GM19455 (cell line): ENCODE results near the gene COMMD7.

Experiments used
- ATAC-seq: cut with Tn5 transposase; IDR thresholded peaks from one replicate; pipeline ENCODE4 v1.9.1; 2021; ENCODE audit not compliant: unreplicated experiment

Gene COMMD7

DNA sequence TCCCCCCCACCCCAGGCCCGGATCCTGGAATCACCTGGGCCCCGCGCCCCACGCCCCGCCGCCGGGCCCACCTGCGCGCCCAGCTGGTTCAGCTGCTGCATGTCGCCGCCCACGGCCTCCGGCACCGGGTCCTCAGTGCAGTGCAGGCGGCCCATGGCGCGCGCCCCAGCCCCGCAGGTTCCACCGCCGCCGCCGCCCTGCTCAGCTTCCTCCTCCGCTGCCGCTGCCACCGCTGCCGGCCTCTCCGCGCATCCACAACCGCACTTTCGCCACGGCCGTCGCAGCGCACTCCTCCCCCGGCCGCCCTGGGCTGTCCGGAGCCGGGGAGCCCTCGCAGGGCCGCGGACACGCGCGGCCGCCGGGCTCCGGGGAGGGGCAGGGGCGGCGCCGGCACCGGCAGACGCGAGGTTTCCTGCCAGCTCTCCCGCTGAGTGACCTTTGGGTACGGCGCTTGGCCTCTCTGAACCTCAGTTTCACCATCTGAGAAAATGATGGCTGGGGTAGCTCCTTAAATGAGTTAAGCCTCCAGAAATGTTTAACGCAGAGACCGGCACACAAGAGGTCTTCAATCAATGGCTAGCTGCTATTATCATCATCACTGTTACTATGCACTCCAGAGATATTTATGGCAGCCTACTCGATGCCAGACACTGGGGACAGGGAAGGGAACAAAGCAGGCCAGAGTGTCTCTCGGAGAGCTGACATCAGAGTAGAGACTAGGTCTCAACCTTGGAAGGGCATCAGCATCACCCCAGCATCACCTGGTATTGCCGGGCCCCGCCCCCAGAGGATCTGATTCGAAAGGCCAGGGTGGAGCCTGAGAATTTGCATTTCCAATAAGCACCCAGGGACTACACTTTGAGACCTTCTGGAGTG, at the start of gene COMMD7:
Gene COMMD7 (minus strand): TSS at position 231 of the 876 bp plus-strand sequence. CDS start 76 bp downstream, at position 155.
- ATAC-seq, result no peak

DNA sequence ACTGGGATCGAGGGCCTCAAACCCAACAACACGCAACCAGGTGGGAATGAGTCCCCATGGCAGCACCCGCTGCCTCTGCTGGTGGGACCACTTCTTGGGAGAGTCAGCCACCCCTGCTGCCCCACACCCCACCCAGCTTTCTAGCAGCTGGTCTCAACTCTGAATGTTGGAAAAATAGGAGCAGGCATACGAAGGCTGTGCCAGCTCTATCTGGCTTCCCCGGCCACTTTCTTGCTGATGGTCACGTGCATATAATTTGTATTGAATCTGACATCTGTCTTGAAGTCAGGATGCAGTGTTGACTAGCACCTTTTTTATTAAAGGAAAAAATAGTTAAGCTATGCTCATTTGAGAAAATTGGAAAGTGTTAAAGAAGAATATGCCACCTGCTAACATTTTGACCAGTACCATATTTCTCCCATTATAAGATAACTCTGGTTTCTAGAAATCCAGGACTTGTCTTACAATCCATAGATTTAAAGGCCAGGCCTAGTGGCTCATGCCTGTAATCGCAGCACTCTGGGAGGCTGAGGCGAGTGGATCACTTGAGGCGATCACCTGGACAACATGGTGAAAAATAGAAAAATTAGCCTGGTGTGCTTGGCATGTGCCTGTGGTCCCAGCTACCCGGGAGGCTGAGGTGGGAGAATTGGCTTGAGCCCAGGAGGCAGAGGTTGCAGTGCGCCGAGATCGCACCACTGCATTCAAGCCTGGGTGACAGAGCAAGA, 49.6 kb upstream of the COMMD7 start:
- ATAC-seq, result no peak

DNA sequence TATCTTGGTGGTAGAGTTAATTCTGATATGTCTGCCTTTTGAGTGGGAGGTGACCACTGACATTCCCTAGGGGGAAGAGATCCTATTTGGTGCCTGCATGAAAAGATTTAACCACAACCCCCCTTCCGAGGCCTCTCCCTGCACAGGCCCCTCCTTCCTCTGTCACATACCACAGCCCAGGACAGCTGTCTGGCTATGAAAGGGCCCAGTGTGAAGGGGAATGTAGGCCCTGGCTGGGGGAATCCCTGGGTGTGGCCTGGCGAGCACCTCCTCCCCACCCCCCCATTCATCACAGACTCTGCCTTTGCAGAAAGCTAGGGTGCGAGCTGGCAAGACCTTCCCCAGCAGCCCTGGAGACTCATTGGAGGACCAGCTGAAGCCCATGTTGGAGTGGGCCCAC, 49.0 kb upstream of the COMMD7 start:
- no peak for ATAC-seq

DNA sequence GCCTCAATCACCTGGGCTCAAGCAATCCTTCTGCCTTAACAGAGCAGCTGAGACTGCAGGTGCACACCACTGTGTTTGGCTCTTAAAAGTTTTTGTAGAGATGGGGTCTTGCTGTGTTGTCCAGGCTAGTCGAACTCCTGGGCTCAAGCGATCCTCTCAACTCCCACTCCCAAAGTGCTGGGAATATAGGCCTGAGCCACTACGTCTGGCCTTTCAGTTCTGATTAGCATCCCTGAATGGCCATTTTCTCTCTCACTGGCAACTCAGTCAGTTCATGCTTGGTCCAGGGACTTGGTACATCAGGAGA, 47.4 kb upstream of the COMMD7 start:
- ATAC-seq, result no peak

DNA sequence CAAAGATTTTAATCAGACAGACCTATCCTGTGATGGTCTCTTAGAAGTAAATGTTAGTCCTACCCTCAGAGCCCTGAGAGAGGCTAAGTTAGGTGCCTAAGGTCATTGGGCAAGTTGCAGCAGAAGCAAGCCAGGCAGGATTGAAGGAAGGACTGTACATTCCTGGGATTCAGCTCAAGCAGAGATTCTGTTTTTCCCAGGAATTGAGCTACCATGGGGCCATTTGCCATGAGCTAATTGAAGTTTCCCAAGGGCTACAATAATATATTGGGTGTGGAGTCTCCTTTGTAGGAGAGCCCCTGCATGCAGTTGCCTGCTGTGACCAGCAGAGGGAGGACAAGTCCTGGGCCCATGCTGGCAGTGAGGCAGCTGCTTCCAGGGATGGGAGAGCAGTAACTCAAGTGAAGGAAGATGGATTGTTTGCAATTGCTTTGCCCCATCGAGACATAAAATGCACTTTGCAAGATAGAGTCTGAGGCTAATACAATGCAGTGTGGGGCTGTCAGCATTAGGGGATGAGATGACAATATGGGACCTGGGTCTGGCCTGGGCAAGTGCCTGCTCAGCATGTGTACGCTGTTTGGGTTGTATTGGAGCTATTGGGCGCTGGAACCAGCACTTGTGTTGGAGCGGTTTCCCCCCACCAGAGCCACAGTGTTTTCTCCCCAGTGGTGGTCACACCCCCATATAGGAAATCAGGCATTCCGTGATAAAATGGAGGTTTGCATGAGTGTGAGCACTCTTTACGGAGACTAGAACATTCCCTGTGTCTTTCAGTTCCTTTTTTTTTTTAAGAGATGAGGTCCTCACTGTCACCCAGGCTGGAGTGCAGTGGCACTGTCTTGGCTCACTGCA, 46.9 kb upstream of the COMMD7 start:
- no peak for ATAC-seq

DNA sequence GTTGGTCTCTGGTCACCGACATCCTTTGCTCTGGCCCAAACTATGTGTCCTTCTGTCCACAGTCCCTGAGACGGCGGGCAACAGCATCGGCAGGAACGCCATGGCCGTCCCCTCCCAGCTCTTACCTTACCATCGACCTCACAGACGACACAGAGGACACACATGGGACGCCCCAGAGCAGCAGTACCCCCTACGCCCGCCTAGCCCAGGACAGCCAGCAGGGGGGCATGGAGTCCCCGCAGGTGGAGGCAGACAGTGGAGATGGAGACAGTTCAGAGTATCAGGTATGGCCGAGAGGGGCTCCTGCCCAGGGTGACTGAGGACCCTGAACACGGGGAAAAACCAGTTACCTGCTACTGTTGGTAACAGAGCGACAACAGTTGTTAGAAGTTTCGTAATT, 43.9 kb upstream of the COMMD7 start:
- no peak for ATAC-seq

DNA sequence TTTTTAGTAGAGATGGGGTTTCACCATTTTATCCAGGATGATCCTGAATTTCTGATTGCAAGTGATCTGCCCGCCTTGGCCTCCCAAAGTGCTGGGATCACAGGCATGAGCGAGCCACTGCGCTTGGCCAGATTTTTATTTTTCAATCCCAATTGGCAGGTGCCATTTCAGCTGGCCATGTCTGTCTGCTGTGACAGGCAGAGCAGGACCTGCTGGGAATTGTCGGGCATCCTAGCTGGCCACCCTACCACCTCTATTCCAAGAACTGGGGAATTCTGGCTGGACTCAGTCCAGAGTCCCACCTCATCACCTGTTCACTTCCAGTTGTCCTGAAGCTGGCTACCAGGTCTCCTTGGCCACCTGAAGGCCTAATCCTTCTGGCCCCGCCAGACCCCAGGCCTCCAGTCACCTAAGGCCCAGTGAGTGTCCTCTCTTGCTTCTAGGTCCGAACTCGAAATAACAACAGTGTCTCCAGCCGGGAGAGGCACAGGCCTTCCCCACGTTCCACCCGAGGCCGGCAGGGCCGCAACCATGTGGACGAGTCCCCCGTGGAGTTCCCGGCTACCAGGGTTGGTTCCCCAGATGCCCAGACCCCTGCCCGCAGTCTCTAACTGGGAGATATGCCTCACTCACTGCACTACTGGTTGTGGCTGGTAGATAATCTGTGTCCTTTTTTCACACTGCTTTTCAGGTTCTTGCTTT, 42.9 kb upstream of the COMMD7 start:
- ATAC-seq, result no peak

DNA sequence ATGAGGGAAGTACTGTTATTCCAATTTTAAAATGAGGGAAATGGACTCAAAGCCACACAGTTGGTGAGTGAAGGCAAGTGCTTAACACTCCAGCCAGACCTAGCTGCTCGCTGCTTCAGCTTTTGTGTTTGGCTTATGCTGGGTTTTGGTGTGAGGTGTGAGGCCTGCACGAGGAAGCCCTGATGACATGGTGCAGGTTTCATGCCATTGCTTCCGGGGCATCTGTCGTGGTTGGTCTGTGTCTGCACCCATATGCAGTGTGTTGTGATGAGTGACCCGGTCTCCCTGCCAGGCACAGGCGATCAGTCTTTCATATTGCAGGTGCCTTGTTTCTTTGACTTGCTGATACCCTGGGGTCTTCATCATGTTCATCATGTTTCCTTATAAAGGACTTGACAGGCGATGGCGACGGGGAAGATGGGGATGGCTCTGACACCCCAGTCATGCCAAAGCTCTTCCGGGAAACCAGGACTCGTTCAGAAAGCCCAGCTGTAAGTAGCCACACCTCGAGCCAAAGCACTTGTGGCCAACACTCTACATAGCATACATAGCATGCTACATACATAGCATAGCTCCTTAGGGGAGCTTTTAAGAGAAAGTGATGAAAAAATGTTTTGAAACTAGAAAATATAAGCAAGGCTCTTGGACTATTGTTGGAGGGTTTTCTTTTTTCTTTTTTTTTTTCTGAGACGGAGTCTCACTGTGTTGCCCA, 41.3 kb upstream of the COMMD7 start:
- ATAC-seq, result no peak

DNA sequence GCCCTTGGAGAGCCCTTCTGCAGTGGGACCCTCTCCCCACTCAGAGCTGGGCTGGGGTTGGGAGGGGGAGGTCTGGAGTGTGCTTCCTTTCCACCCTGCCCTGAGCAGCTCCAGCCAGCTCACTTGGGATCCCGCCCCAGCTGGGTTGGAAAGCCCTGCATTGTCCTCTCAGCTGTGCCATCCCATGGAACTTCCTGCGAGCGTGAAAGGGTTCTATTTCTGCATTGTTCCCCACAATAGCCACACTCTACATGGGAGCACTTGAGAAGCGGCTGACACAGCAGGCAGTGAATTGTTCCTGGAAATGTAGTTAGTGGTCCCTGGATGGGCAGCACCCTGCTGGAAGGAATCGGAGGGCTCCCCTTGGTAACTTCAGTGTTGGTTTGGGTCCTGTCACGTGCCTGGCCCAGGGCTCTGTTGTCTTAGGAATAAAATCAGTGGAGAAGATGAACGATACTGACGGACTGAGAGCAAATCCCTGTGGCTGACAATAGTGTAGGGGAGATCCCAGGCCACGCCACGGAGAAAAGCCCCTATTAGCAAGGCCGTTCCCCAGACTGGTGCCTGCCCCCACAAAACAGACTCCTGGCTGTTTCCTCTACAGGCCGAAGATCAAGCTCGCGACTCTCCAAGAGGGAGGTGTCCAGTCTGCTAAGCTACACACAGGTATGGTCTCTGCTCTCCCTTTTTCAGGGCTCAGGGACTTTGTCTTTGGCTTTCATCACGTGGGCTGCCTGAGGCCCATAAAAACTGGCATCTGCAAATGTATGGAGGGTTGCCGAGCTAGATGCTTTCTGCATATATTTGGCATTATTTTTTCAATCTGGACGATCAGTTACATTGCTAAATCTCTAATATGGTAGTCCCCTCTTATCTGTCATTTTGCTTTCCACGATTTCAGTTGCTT, 37.7 kb upstream of the COMMD7 start:
- ATAC-seq, result no peak

DNA sequence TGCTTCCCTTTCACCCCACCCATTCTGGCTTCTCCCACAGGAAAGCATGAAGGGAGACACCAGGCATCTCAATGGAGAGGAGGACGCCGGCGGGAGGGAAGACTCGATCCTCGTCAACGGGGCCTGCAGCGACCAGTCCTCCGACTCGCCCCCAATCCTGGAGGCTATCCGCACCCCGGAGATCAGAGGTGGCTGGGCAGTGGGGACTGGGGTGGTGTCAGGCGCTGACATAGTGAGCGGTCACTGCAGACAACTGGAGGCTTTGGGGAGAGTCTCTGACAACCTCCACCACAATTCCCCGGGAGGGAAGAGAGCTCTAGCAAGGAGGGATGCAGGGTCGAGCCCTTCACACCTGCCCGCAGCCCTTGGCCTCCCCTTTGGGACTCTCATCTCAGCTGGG, 37.0 kb upstream of the COMMD7 start:
- ATAC-seq, result no peak

DNA sequence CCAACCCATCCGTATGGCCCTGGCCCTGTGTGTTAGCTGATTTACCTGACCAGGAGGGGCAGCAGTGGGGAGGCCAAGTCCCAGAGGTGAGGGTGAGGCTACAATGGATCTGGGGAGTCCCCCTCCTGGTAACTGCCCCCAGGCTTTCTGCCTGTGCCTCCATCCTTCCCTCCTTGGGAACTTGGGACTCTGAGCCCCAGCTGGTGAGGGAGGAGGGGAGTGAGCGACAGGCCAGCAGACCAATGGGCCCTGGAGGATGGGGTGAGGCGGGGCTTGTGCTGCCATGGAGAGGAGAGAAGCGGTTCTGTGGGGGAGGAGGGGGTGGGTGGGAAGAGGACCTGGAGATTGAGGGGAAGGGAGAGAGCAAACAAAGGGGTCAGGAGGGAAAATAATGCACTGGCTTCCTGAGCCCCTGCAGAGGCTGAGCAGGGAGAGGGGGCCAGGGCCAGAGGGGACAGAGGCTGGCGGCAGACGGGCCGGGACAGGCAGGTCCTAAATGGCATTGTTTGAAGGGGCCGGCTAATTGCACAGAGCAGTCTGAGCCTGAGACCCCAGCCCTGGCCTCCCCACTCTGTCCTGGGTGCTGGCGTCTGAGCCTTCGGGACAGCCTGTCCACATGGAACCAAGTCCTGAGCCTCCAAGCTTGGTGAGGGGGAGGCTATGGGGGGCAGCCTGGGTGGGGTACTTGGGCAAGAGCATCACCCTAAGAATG, 36.4 kb upstream of the COMMD7 start:
- no peak for ATAC-seq

DNA sequence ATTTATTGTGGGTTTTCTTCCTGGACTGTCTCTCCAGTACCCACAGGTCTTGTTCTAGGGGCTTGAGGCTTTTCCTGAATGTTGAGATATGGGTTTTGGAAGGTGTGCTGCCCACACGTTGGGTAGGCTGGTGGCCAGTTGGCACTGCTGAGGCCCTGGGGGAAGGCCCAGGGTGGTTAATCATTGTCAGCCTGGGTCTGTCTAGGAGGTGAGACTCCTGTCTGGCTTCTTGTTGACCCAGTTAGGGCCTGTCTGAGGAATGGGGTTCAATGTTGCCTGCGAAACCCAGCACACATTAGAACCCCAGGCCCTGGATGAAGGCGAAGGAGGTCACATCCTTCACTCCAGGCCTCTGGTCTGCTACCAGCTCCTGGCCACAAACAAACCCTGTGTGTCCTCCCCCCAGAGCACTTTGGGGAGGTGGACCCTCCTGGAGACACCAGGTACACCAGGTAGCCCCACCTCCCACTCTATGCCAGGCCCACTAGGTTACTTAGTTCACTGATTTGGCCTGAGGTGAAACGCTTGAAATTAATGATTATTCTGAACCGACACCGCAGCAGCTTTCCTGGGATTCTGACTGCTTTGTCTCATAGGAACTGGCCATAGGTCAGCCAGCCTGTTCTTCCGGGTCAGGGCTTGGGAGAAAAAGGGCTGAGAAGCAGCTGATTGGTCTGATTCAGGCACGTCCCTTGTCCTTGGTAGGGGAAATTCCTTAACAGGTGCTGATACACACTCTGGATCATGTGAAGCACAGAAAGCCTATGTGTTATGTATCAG, 34.1 kb upstream of the COMMD7 start:
- no peak for ATAC-seq

DNA sequence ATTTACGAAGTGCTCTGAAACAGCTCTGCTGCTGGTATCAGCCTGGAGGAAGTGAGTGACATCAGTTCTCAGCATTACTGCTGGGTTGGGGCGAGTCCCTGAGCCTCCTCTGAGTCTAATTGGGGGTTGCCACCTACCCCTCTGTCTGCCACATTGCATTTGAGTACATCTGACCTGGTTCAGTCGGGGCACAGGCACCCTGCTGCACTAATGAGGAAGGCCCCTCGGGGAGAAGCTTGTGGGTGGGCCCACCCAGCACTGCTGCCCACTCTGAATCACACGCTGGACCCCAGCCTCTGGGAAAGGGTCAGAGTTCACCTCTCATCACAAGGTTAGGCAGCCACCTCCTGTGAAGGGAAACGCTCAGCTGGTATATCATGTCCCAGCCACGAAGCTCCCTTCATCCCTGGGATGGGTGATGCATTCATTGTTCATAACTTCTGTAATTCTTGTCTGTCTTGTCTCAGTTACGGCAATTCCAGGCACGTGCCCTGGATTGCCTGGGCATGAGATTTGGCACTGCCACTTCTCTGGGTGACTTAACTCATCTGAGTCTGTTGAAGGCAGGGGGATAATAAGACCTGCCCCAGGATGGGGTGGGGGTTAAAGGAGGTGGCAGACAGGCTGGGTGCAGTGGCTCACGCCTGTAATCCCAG, 32.2 kb upstream of the COMMD7 start:
- ATAC-seq, result no peak

DNA sequence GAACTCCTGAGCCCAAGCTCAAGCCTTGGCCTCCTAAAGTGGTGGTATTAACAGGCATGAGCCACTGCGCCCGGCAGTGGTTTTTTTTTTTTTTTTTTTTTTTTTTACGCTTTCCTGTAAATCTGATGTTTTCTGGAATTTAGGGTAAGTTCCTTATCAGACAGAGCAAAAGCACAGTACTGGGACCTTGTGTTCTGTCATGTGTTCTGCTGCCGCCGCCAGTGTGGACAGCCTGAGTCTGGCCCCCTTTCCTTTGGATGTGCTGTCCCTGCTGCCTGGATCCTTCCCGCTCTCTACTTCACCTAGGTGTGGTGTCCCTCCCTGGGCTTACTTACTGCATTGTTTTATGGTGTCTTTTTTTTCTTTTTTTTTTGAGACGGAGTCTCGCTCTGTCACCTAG, 30.6 kb upstream of the COMMD7 start:
- no peak for ATAC-seq

DNA sequence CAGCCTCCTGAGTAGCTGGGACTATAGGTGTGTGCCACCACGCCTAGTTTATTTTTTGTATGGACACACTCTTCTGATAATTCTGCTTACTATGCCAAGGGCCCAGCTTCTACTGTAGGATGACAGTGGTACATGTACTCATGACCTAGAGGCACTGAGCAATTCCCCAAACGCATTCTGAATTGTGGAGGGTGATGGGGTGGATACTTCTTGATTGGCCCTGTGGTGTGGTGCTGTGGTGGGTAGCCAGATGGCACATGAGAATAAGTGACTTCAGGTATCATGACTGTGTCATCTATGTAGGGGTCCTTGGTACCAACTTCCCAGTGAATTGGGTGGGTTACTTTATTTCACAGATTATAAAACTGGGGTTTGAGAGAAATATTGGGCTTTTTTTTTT, 30.0 kb upstream of the COMMD7 start:
- ATAC-seq, result no peak

DNA sequence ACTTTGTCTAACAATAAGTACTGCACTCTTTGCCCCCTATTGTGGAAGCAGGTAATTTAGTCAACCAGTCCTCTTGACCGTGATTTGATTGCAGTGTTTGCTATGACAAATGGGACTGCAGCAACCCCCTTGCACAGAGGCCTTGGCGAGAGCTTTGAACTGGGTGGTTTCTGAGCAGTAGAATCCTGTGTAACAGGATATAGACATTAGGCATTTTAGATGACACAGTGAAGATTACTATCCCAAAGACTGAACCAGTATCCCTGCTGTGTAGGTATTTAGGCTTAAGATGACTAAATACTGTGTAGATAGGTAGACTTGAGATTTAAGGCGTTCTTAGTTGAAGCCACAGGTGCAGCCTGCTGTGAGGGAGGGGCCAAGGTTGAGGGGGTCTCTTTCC, 28.8 kb upstream of the COMMD7 start:
- no peak for ATAC-seq

DNA sequence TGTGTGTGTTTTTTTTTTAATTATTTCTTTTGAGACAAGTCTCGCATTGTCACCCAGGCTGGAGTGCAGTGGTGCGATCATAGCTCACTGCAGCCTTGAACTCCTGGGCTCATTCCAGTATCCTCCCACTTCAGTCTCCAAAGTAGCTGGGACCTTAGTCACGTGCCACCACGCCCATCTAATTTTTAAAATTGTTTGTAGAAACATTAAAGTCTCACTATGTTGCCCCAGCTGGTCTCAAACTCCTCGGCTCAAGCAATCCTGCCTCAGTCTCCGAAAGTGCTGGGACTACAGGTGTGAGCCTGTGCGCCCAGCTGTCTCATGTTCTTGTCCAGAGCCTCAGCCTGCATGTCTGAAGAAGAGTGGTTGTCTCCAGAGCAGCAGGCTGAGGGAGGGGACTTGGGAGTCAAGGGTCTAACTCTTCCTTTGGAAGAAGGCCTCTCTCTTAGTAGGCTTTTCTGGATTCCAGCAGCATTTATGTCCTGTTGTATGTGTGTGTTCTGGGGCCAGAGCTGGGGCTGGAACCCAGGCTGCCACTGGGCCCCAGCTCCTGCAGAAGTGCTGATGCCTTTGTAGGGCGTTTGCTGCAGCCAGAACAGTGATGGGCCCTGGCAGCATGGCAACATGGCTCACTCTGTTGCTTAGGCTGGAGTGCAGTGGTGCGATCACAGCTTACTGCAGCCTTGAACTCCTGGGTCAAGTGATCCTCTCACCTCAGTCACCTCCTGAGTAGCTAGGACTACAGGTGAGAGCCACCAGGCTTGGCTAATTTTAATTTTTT, 24.3 kb upstream of the COMMD7 start:
- ATAC-seq, result no peak
